Hindlimb muscle (tissue), 1 donor: ENCODE measurements around the gene CCDC39. TPM values are rescaled to one million over a fixed set of nuclear protein-coding genes. Genes with fewer than 3 reads are reported as not detected.

Experiments
- DNase-seq: peaks from one replicate; pipeline ENCODE4 v3.0.0-alpha.2; 2013
- polyA plus RNA-seq: library from polyadenylated mRNA; unstranded; fragments of 120-200 nt; gene quantifications from one replicate; pipeline ENCODE4 v1.2.1, GENCODE V29; 2013; ENCODE audit not compliant: insufficient read length

Gene CCDC39
- polyA plus RNA-seq: 2.7 TPM

- DNase-seq: peak; percentile 29
Measured at GRCh38 chr3:180679178-180680096, at the start of gene CCDC39. TSS of gene CCDC39 (minus strand) at chr3:180679489. CDS start at chr3:180679380, 109 bp downstream.

GRCh38 chr3:180720012-180720411, 40.7 kb upstream of the CCDC39 start:
- no peak for DNase-seq

GRCh38 chr3:180707896-180708295, 28.6 kb upstream of the CCDC39 start:
- no peak for DNase-seq

GRCh38 chr3:180705619-180706018, 26.3 kb upstream of the CCDC39 start:
- DNase-seq: no peak

GRCh38 chr3:180704532-180704931, 25.2 kb upstream of the CCDC39 start:
- DNase-seq: no peak

- no peak for DNase-seq
Measured at GRCh38 chr3:180700941-180701340, 21.7 kb upstream of the CCDC39 start.

- no peak for DNase-seq
Measured at GRCh38 chr3:180698760-180699270, 19.5 kb upstream of the CCDC39 start.

- no peak for DNase-seq
Measured at GRCh38 chr3:180694321-180694720, 15.0 kb upstream of the CCDC39 start.

- DNase-seq: no peak
Measured at GRCh38 chr3:180693656-180694055, 14.4 kb upstream of the CCDC39 start.

- DNase-seq: no peak
Measured at GRCh38 chr3:180690061-180690460, 10.8 kb upstream of the CCDC39 start.

- no peak for DNase-seq
Measured at GRCh38 chr3:180684807-180685206, 5.5 kb upstream of the CCDC39 start.

- no peak for DNase-seq
Measured at GRCh38 chr3:180683816-180684215, 4.5 kb upstream of the CCDC39 start.

GRCh38 chr3:180680097-180680430, 775 bp upstream of the CCDC39 start:
- no peak for DNase-seq

GRCh38 chr3:180678231-180678630, 1.1 kb downstream of the CCDC39 start:
- no peak for DNase-seq

GRCh38 chr3:180661444-180661843, 17.8 kb downstream of the CCDC39 start:
- DNase-seq: no peak

GRCh38 chr3:180657094-180657493, 22.2 kb downstream of the CCDC39 start:
- no peak for DNase-seq

GRCh38 chr3:180656406-180656805, 22.9 kb downstream of the CCDC39 start:
- DNase-seq: no peak

GRCh38 chr3:180646187-180646790, 33.0 kb downstream of the CCDC39 start:
- no peak for DNase-seq

GRCh38 chr3:180640987-180641386, 38.3 kb downstream of the CCDC39 start:
- no peak for DNase-seq

- DNase-seq: no peak
Measured at GRCh38 chr3:180633722-180634121, 45.6 kb downstream of the CCDC39 start.

- no peak for DNase-seq
Measured at GRCh38 chr3:180631317-180631716, 48.0 kb downstream of the CCDC39 start.

- no peak for DNase-seq
Measured at GRCh38 chr3:180630371-180630770, 48.9 kb downstream of the CCDC39 start.

GRCh38 chr3:180626844-180627243, 52.4 kb downstream of the CCDC39 start:
- DNase-seq: no peak

GRCh38 chr3:180624714-180625113, 54.6 kb downstream of the CCDC39 start:
- no peak for DNase-seq
